Activated effector memory CD4-positive, alpha-beta T cell treated with Interleukin-2 at 50 U/mL for 16 hours (primary cell): ENCODE results near the gene CD160.
"Not testable (repeated sequence)": the region's sequence is repeated elsewhere in the genome, so short reads cannot be mapped to it uniquely, and the experiment has no call there.

ENCODE experiments used
- DNase-seq: peaks from one replicate; pipeline ENCODE4 v3.0.0-alpha.2; 2020

Gene CD160

GRCh38 chr1:145719230-145720079 lies at the start of gene CD160:
TSS of gene CD160 (plus strand) at chr1:145719499. CDS start at chr1:145728328, 8,829 bp downstream.
- no peak for DNase-seq

- DNase-seq: not testable (repeated sequence)
Measured at GRCh38 chr1:145670995-145671745, 48.1 kb upstream of the CD160 start.

GRCh38 chr1:145673217-145673616 lies 46.1 kb upstream of the CD160 start:
- DNase-seq: not testable (repeated sequence)

- DNase-seq: not testable (repeated sequence)
Measured at GRCh38 chr1:145684858-145685257, 34.4 kb upstream of the CD160 start.

- DNase-seq: not testable (repeated sequence)
Measured at GRCh38 chr1:145686078-145686477, 33.2 kb upstream of the CD160 start.

- DNase-seq: no peak
Measured at GRCh38 chr1:145688328-145688727, 31.0 kb upstream of the CD160 start.

- DNase-seq: no peak
Measured at GRCh38 chr1:145688924-145689323, 30.4 kb upstream of the CD160 start.

GRCh38 chr1:145689922-145690321 lies 29.4 kb upstream of the CD160 start:
- no peak for DNase-seq

- DNase-seq: no peak
Measured at GRCh38 chr1:145690587-145691558, 28.4 kb upstream of the CD160 start.

- DNase-seq: no peak
Measured at GRCh38 chr1:145692785-145693443, 26.4 kb upstream of the CD160 start.

- no peak for DNase-seq
Measured at GRCh38 chr1:145695821-145696629, 23.3 kb upstream of the CD160 start.

- DNase-seq: no peak
Measured at GRCh38 chr1:145696630-145696960, 22.7 kb upstream of the CD160 start.

- DNase-seq: no peak
Measured at GRCh38 chr1:145701306-145701862, 17.9 kb upstream of the CD160 start.

GRCh38 chr1:145702052-145702451 lies 17.2 kb upstream of the CD160 start:
- DNase-seq: no peak

- no peak for DNase-seq
Measured at GRCh38 chr1:145702826-145703225, 16.5 kb upstream of the CD160 start.

GRCh38 chr1:145705622-145706021 lies 13.7 kb upstream of the CD160 start:
- no peak for DNase-seq

GRCh38 chr1:145706086-145706664 lies 13.1 kb upstream of the CD160 start:
- DNase-seq: no peak

GRCh38 chr1:145707183-145707867 lies 12.0 kb upstream of the CD160 start, which contains the start of gene PDZK1:
TSS of gene PDZK1 (minus strand) at chr1:145707368. CDS start at chr1:145688021, 19,347 bp downstream.
- no peak for DNase-seq

GRCh38 chr1:145708063-145708462 lies 11.2 kb upstream of the CD160 start:
- no peak for DNase-seq
